H9 (cell line): ENCODE data around the gene DMD. TPM values are rescaled to one million over a fixed set of nuclear protein-coding genes. Genes with fewer than 3 reads are reported as not detected.

Experiments
- DNase-seq: peaks from one replicate; pipeline ENCODE4 v3.0.0-alpha.2; 2017
- H2AFZ ChIP-seq: one replicate; pipeline ENCODE4 v1.6.1; 2013; ENCODE audit warnings: mild to moderate bottlenecking, low read length, control low read depth, moderate library complexity
- H2AK5ac ChIP-seq: 2 replicates; pipeline ENCODE4 v1.6.1; 2013; ENCODE audit warnings: low read length, control low read depth, mixed read lengths; ENCODE audit not compliant: insufficient read length
- H2BK120ac ChIP-seq: one replicate; pipeline ENCODE4 v1.6.1; 2013; ENCODE audit warnings: low read depth, mild to moderate bottlenecking, low read length, control low read depth, inconsistent platforms; ENCODE audit not compliant: poor library complexity, severe bottlenecking
- H2BK12ac ChIP-seq: 2 replicates; pipeline ENCODE4 v1.6.1; 2013; ENCODE audit warnings: low read length, control low read depth, mixed read lengths, low read depth; ENCODE audit not compliant: insufficient read length
- H2BK15ac ChIP-seq: 2 replicates; pipeline ENCODE4 v1.6.1; 2013; ENCODE audit warnings: low read depth, low read length, control low read depth
- H2BK20ac ChIP-seq: one replicate; pipeline ENCODE4 v1.6.1; 2013; ENCODE audit warnings: low read depth, mild to moderate bottlenecking, low read length, control low read depth, inconsistent platforms; ENCODE audit not compliant: poor library complexity, severe bottlenecking
- H2BK5ac ChIP-seq: 2 replicates; pipeline ENCODE4 v1.6.1; 2013; ENCODE audit warnings: low read length, control low read depth, mixed read lengths; ENCODE audit not compliant: insufficient read length
- H3K14ac ChIP-seq: 2 replicates; pipeline ENCODE4 v1.6.1; 2013; ENCODE audit warnings: low read length, control low read depth; ENCODE audit not compliant: insufficient read depth
- H3K18ac ChIP-seq: 2 replicates; pipeline ENCODE4 v1.6.1; 2013; ENCODE audit warnings: low read depth, mild to moderate bottlenecking, mixed read lengths, low read length, control low read depth; ENCODE audit not compliant: insufficient read length
- H3K23ac ChIP-seq: 2 replicates; pipeline ENCODE4 v1.6.1; 2013; ENCODE audit warnings: low read length, control low read depth, mixed read lengths, low read depth; ENCODE audit not compliant: insufficient read length
- H3K23me2 ChIP-seq: 2 replicates; pipeline ENCODE4 v1.6.1; 2013; ENCODE audit warnings: low read depth, mild to moderate bottlenecking, mixed read lengths, low read length, control low read depth; ENCODE audit not compliant: insufficient read length, poor library complexity, severe bottlenecking
- H3K27ac ChIP-seq: 2 replicates; pipeline ENCODE4 v1.5.1; 2013; ENCODE audit warnings: low read length, control low read depth, mixed read lengths, low read depth; ENCODE audit not compliant: insufficient read length
- H3K27me3 ChIP-seq: 2 replicates; pipeline ENCODE4 v1.6.1; 2013; ENCODE audit warnings: low read length, control low read depth, inconsistent platforms; ENCODE audit not compliant: insufficient read depth
- H3K4ac ChIP-seq: 2 replicates; pipeline ENCODE4 v1.6.1; 2013; ENCODE audit warnings: low read depth, mild to moderate bottlenecking, control low read depth, inconsistent platforms, low read length, moderate library complexity
- H3K4me1 ChIP-seq: 2 replicates; pipeline ENCODE4 v1.6.1; 2013; ENCODE audit warnings: low read length, control low read depth, inconsistent platforms; ENCODE audit not compliant: insufficient read depth
- H3K4me2 ChIP-seq: 2 replicates; pipeline ENCODE4 v1.6.1; 2013; ENCODE audit warnings: low read length, control low read depth, mixed read lengths; ENCODE audit not compliant: insufficient read length, insufficient read depth
- H3K56ac ChIP-seq: 2 replicates; pipeline ENCODE4 v1.6.1; 2013; ENCODE audit warnings: low read depth, mild to moderate bottlenecking, mixed read lengths, low read length, control low read depth; ENCODE audit not compliant: insufficient read length
- H3K79me1 ChIP-seq: 2 replicates; pipeline ENCODE4 v1.6.1; 2013; ENCODE audit warnings: low read depth, mild to moderate bottlenecking, moderate library complexity, low read length, control low read depth, inconsistent platforms; ENCODE audit not compliant: insufficient read depth, poor library complexity, severe bottlenecking
- H3K79me2 ChIP-seq: 2 replicates; pipeline ENCODE4 v1.6.1; 2013; ENCODE audit warnings: low read length, control low read depth, inconsistent platforms; ENCODE audit not compliant: insufficient read depth
- H3K9ac ChIP-seq: 2 replicates; pipeline ENCODE4 v1.6.1; 2013; ENCODE audit warnings: low read length, control low read depth, mixed read lengths; ENCODE audit not compliant: insufficient read length; ENCODE audit errors: extremely low read depth
- H3K9me3 ChIP-seq: one replicate; pipeline ENCODE4 v1.6.1; 2013; ENCODE audit warnings: low read depth, low read length, inconsistent platforms; ENCODE audit not compliant: control insufficient read depth
- H3T11ph ChIP-seq: one replicate; pipeline ENCODE4 v1.6.1; 2013; ENCODE audit warnings: mild to moderate bottlenecking, low read length, control low read depth, inconsistent platforms
- H4K20me1 ChIP-seq: one replicate; pipeline ENCODE4 v1.6.1; 2013; ENCODE audit not compliant: control insufficient read depth, insufficient read length, insufficient read depth
- H4K5ac ChIP-seq: 2 replicates; pipeline ENCODE4 v1.6.1; 2013; ENCODE audit warnings: low read depth, mild to moderate bottlenecking, mixed read lengths, low read length, control low read depth; ENCODE audit not compliant: insufficient read length
- H4K8ac ChIP-seq: replicated peaks from 2 replicates; pipeline ENCODE4 v1.6.1; 2013; ENCODE audit warnings: low read length, control low read depth, mixed read lengths, low read depth; ENCODE audit not compliant: insufficient read length
- H4K91ac ChIP-seq: 2 replicates; pipeline ENCODE4 v1.6.1; 2013; ENCODE audit warnings: low read depth, mild to moderate bottlenecking, moderate library complexity, mixed read lengths, low read length, control low read depth; ENCODE audit not compliant: insufficient read length
- H3K27ac Mint-ChIP-seq, 3 experiments: 2 replicates in 2 of 3; 3 replicates in 1 of 3; pipeline ENCODE4 v1.8.0; 2020 to 2021; ENCODE audit warnings: mixed read lengths in 3 of 3, mild to moderate bottlenecking in 1 of 3, moderate library complexity in 1 of 3
- H3K27me3 Mint-ChIP-seq: 2 replicates; pipeline ENCODE4 v1.8.0; 2021; ENCODE audit warnings: low read depth, mild to moderate bottlenecking, moderate library complexity, mixed read lengths
- H3K36me3 Mint-ChIP-seq, 3 experiments: 2 replicates in 2 of 3; 3 replicates in 1 of 3; pipeline ENCODE4 v1.8.0; 2020 to 2021; ENCODE audit warnings: low read depth in 3 of 3, mixed read lengths in 3 of 3; ENCODE audit not compliant: insufficient read depth in 1 of 3
- H3K4me1 Mint-ChIP-seq, 2 experiments: 2 replicates each; pipeline ENCODE4 v1.8.0; 2020; ENCODE audit warnings: mixed read lengths in 2 of 2
- H3K4me3 Mint-ChIP-seq, 2 experiments: 2 replicates in 1 of 2; 3 replicates in 1 of 2; pipeline ENCODE4 v1.8.0; 2020 to 2021; ENCODE audit warnings: mild to moderate bottlenecking in 2 of 2, mixed read lengths in 2 of 2, moderate library complexity in 1 of 2
- H3K9me3 Mint-ChIP-seq, 2 experiments: 2 replicates in 1 of 2; 3 replicates in 1 of 2; pipeline ENCODE4 v1.8.0; 2020; ENCODE audit warnings: mild to moderate bottlenecking in 2 of 2, mixed read lengths in 2 of 2, moderate library complexity in 1 of 2
- WGBS: extraction: QIAGEN DNeasy Blood & Tissue Kit; methylation state at CpG from one replicate; pipeline ENCODE4 v1.1.7; 2013; ENCODE audit warnings: missing lambda C conversion rate, low lambda C conversion rate, mixed read lengths; ENCODE audit not compliant: insufficient read length; ENCODE audit errors: extremely low coverage; 5-methylcytosine and 5-hydroxymethylcytosine counted together
- total RNA-seq: library from RNA; stranded (reverse); gene quantifications from 2 replicates; pipeline ENCODE4 v1.2.1, GENCODE V29; 2021
- TF ChIP-seq, protein P1 (sequence below): fragments of 200-600 bp; sonication (generic); conservative IDR thresholded peaks from 3 replicates; pipeline ENCODE4 v1.8.0; 2021; ENCODE audit warnings: antibody characterized with exemption, mild to moderate bottlenecking

Gene DMD
- total RNA-seq, 1 experiment from 2014 or later, result 3.8 TPM

DNA sequence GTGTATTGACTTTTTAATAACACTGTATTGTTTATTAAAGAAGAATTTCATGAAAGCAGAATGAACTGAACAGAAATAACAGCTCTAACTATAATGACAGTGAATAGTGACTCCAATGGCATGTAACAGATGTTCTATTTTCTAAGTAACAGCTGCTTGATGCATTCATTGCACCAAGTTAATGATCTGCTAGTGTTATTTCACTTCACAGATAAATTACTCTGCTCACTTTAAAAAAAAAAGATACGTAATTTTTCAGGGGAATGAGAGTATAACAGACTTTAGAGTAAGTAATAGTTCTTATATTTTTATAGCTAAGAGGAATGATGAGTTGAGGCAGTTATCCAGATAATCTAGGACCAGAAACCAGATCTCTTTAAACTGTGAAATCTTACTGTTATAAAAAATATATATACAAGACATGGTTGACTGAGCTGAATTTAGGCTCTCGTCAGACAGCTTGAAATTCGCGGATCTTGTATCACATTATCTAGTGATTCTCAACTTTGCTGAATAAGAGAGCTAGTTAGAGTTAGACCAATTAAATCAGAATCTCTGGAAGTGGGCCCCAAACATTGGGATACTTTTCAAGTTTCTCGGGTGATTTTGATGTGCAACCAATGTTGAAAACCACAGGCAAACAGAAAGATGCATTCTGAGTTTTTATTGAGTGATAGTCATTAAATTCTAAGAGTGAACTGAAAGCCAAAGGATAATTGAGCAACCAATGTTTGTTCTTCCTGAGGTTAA, 840.7 kb downstream of the DMD start:
- Histone ChIP-seq H4K20me1 (no peaks in the 10 kb centered on the region), H3K4ac (no peak overlapping the region), H3K9me3 (no peaks in the 10 kb centered on the region), H2BK5ac (no peak overlapping the region), H2BK12ac (no peak overlapping the region), H3K4me1 (no peaks in the 10 kb centered on the region), H3K79me1 (no peaks in the 10 kb centered on the region), H4K8ac (no peak overlapping the region), H3K4me2 (no peak overlapping the region), H2AFZ (no peak overlapping the region), H3K23ac (no peak overlapping the region), H3T11ph (no peak overlapping the region), H4K5ac (no peak overlapping the region), H3K27me3 (no peaks in the 10 kb centered on the region), H2BK120ac (no peak overlapping the region), H3K79me2 (no peaks in the 10 kb centered on the region), H4K91ac (no peak overlapping the region), H2BK20ac (no peak overlapping the region), H3K18ac (no peak overlapping the region), H3K9ac (no peak overlapping the region), H3K23me2 (no peaks in the 10 kb centered on the region), H3K56ac (no peak overlapping the region), H3K14ac (no peak overlapping the region), H2AK5ac (no peak overlapping the region), H3K27ac (no peak overlapping the region), H2BK15ac (no peak overlapping the region)
- no peak overlapping the region for H3K27ac Mint-ChIP-seq
- TF ChIP-seq, protein P1, sequence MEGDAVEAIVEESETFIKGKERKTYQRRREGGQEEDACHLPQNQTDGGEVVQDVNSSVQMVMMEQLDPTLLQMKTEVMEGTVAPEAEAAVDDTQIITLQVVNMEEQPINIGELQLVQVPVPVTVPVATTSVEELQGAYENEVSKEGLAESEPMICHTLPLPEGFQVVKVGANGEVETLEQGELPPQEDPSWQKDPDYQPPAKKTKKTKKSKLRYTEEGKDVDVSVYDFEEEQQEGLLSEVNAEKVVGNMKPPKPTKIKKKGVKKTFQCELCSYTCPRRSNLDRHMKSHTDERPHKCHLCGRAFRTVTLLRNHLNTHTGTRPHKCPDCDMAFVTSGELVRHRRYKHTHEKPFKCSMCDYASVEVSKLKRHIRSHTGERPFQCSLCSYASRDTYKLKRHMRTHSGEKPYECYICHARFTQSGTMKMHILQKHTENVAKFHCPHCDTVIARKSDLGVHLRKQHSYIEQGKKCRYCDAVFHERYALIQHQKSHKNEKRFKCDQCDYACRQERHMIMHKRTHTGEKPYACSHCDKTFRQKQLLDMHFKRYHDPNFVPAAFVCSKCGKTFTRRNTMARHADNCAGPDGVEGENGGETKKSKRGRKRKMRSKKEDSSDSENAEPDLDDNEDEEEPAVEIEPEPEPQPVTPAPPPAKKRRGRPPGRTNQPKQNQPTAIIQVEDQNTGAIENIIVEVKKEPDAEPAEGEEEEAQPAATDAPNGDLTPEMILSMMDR, result no peak
- H3K36me3 Mint-ChIP-seq, result no peaks in the 10 kb centered on the region
- H3K4me3 Mint-ChIP-seq, result no peak overlapping the region
- H3K4me1 Mint-ChIP-seq, result no peaks in the 10 kb centered on the region
- H3K9me3 Mint-ChIP-seq, result peaks cover 40 to 43% of the 10 kb centered on the region in 2 experiments
- WGBS, result no CpG with 5 or more reads among the region's 5 CpGs
- no peaks in the 10 kb centered on the region; the same call in 1 of the 2 replicates for H3K27me3 Mint-ChIP-seq
- no peak for DNase-seq
